GM21528 (cell line): ENCODE results near the gene CORO1A.
"Not testable (repeated sequence)": the region's sequence is repeated elsewhere in the genome, so short reads cannot be mapped to it uniquely, and the experiment has no call there.

Experiments used
- ATAC-seq: cut with Tn5 transposase; IDR thresholded peaks from one replicate; pipeline ENCODE4 v1.9.1; 2021; ENCODE audit warnings: mild to moderate bottlenecking, moderate library complexity; ENCODE audit not compliant: unreplicated experiment, low FRiP score

The CORO1A gene

GRCh38 chr16:30183233-30184095, at the start of gene CORO1A:
TSS of gene CORO1A (plus strand) at chr16:30183602. CDS start at chr16:30185210, 1,608 bp downstream.
- ATAC-seq: peak; percentile 43

GRCh38 chr16:30136971-30137605, 46.3 kb upstream of the CORO1A start:
- no peak for ATAC-seq

GRCh38 chr16:30137897-30138296, 45.5 kb upstream of the CORO1A start:
- ATAC-seq: no peak

- ATAC-seq: no peak
These were observed 43.6 kb upstream of the CORO1A start for GRCh38 chr16:30139583-30140481.

DNA sequence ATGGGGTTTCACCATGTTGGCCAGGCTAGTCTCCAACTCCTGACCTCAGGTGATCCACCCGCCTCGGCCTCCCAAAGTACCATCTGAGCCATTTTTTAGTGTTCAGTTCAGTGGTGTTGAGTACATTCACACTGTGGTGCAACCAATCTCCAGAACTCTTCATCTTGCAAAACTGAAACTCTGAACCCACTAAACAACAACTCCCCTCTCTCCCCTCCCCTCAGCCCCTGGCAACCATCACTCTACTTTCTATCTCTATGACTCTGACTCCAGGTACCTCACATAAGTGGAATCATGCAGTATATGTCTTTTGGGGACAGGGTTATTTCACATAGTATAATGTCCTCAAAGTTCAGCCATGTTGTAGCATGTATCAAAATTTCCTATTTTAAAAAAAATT, 41.7 kb upstream of the CORO1A start:
- no peak for ATAC-seq

- ATAC-seq: no peak
These were observed 40.6 kb upstream of the CORO1A start for GRCh38 chr16:30142672-30143346.

- no peak for ATAC-seq
These were observed 40.1 kb upstream of the CORO1A start for GRCh38 chr16:30143347-30143702.

DNA sequence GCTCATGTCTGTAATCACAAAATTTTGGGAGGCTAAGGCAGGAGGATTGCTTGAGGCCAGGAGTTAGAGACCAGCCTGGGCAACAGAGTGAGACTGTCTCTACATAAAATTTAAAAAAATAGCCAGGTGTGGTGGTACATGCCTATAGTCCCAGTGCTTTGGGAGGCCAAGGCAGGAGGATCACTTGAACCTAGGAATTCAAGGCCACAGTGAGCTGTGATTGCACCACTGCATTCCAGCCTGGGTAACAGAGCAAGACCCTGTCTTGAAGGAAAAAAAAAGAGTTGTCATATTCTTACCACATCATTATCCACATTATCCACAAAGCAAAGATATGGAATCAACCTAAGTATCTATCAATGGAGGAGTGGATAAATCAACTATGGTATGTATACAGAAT, 39.4 kb upstream of the CORO1A start:
- no peak for ATAC-seq

- ATAC-seq: no peak
These were observed 38.5 kb upstream of the CORO1A start for GRCh38 chr16:30144917-30145316.

- ATAC-seq: no peak
These were observed 37.7 kb upstream of the CORO1A start for GRCh38 chr16:30145657-30146056.

DNA sequence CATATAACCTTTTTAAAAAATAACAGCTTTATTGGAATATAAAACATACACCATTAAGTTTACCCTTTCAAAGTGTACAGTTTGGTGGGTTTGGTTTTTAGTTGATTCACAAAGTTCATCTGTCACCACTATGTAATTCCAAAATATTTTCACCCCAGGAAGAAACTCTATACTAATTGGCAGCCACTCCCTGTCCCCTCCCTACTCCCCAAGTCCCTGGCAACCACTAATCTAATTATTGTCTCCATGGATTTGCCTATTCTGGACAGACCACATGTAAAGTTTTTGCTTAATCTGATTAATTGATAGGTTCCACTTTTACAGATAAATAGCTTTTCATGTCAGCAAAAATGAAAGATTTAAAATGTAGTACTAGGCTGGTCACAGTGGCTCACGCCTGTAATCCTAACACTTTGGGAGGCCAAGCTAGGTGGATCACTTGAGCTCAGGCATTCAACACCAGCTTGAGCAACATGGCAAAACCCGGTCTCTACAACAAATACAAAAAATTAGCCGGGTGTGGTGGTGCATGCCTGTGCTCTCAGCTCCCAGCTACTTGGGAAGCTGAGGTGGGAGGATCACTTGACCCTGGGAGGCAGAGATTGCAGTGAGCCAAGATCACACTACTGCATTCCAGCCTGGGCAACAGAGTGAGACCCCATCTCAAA, 35.4 kb upstream of the CORO1A start:
- no peak for ATAC-seq

DNA sequence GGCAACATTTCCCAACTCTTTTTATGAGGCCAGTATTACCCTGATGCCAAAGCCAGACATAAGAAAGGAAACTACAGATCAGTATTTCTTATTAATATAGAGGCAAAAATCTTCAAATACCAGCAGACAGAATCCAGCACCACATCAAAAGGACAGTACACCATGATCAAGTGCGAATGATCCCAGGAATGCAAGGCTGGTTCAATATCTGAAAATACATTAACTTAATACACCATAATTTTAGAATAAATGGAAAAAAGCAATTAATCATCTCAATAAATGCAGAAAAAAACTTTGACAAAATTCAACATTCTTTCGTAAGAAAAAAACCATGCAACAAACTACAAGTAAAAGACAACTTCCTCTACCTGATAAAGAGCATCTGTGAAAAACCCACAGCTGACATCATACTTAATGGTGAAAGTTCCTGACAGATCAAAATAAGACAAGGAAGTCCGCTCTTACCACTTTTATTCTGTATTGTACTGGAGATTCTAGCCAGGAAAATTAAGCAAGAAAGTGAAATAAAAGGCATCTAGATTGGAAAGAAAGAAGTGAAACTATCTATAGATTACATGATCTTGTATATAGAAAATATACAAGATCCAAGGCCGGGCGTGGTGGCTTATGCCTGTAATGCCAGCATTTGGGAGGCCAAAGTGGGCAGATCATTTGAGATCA, 34.0 kb upstream of the CORO1A start:
- no peak for ATAC-seq

GRCh38 chr16:30151091-30151490, 32.3 kb upstream of the CORO1A start:
- ATAC-seq: no peak

- no peak for ATAC-seq
These were observed 30.9 kb upstream of the CORO1A start for GRCh38 chr16:30152517-30152916.

- ATAC-seq: no peak
These were observed 28.2 kb upstream of the CORO1A start for GRCh38 chr16:30155188-30155587.

DNA sequence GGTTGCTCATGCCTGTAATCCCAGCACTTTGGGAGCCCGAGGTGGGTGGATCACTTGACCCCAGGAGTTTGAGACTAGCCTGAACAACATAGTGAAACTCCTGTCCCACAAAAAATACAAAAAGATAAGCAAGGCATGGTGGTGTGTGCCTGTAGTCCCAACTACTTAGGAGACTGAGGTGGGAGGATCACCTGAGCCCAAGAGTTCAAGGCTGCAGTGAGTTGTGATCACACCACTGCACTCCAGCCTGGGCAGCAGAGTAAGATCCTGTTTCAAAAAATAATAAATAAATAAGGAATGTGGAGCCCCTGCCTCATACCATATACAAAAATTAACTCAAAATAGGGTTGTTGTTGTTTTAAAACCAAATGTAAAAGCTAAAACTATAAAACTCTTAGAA, 26.2 kb upstream of the CORO1A start:
- ATAC-seq: no peak

GRCh38 chr16:30163538-30163937, 19.9 kb upstream of the CORO1A start:
- ATAC-seq: no peak

- no peak for ATAC-seq
These were observed 17.1 kb upstream of the CORO1A start for GRCh38 chr16:30166202-30166902.

- ATAC-seq: not testable (repeated sequence)
These were observed 14.7 kb upstream of the CORO1A start for GRCh38 chr16:30168746-30169145.
